GM18502 (cell line): ENCODE results near the gene DCAF15.
"Not testable (repeated sequence)": the region's sequence is repeated elsewhere in the genome, so short reads cannot be mapped to it uniquely, and the experiment has no call there.

Source experiments
- ATAC-seq: cut with Tn5 transposase; IDR thresholded peaks from one replicate; pipeline ENCODE4 v1.9.1; 2021; ENCODE audit warnings: mild to moderate bottlenecking; ENCODE audit not compliant: unreplicated experiment, poor library complexity

The DCAF15 gene

DNA sequence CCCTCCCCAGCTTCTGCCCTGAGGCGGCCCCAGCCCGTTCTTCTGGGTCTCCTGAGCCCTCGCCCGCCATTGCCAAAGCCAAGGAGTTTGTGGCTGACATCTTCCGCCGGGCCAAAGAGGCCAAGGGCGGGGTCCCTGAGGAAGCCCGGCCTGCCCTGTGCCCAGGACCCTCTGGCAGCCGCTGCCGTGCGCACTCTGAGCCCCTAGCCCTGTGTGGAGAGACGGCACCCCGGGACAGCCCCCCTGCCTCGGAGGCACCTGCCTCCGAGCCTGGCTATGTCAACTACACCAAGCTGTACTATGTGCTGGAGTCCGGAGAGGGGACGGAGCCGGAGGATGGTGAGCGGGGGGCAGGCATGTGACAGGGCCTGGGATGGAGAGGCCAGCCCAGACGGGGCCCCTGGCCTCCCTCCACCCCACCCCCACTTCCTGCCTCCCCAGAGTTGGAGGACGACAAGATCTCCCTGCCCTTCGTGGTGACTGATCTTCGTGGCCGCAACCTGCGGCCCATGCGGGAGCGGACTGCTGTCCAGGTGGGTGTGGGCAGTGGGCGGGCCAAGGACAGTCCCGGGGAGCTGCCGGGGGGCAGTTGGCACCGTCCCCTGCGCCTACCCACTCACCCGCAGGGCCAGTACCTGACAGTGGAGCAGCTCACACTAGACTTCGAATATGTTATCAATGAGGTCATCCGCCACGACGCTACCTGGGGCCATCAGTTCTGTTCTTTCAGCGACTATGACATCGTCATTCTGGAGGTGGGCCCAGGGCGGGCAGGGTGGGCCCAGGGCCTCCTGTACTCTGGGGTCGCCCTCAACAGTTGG is 7.0 kb downstream of the DCAF15 start:
- ATAC-seq, result no peak

- no peak for ATAC-seq
Observed at GRCh38 chr19:13959962-13960862, 7.9 kb downstream of the DCAF15 start.

- ATAC-seq, result no peak
Observed at GRCh38 chr19:13960863-13961784, 8.8 kb downstream of the DCAF15 start.

DNA sequence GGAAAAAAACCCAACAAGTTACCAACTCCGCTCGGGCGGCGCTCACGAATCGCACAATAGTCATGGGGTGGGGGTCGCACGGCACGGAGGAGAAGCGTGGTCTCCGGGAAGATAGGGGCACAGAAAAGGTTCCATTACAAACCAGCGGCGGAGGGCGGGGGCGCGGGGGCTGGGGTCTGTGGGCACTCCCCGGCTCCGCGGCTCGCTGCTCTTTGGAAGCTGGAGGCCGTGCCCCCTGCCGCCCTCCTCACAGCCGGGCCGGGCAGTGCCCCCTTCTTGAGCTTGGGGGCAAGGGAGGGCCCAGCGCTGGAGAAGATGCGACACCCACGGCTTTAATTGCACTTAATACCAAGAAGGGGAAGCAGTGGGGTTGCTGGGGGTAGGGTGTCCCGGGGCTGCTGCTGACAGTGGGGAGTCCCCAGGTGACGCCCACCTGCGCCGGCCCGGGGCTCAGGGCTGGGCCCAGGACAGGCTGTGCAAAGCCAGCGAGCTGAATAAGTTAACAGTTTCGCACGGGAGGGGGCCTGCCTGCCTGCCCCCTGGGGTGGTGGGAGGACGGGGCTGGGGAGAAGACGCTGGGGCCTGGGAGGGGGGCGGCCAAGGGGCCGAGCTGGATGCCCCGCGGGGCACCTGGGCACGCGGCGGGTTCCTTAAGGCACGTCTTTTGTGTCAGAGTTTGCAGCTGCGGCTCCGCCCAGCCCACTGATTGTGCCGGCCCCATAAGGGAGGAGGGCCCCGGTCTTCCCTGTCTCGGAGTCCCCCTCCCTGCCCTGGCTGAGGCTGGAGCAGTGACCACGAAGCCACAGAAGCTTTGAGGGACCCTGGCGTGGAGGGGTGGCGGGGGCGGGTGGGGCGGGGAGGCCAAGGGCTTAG is 9.8 kb downstream of the DCAF15 start:
- no peak for ATAC-seq

- ATAC-seq, result no peak
Observed at GRCh38 chr19:13962699-13963602, 10.6 kb downstream of the DCAF15 start.

DNA sequence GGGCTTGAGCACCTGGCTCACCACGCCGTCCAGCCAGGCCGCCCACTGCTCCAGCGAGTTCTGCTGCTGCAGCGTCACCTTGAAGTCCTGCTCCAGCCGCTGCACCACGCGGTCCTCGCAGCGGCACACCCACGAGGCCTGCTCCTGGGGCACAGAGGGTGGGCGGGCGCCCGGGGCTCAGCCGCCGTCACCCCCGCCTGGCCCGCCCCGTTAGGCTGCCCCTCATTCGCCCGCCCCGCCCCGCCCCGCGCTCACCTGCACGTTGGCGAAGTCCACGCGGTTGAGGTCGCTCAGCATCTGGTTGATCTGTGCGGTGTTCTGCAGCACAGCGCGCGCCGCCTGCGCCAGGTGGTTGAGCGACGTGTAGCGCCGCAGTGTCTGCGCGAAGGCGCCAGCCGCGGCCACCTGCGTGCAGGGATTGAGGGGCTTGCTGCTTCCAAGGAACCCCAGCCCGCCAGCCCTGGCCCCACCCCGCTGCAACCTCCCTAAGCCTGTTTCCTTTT is 11.3 kb downstream of the DCAF15 start:
- ATAC-seq, result no peak

- ATAC-seq, result no peak
Observed at GRCh38 chr19:13964776-13965175, 12.5 kb downstream of the DCAF15 start.

GRCh38 chr19:13965377-13965896 is 13.1 kb downstream of the DCAF15 start:
- ATAC-seq, result no peak

- no peak for ATAC-seq
Observed at GRCh38 chr19:13965926-13966683, 13.8 kb downstream of the DCAF15 start.

DNA sequence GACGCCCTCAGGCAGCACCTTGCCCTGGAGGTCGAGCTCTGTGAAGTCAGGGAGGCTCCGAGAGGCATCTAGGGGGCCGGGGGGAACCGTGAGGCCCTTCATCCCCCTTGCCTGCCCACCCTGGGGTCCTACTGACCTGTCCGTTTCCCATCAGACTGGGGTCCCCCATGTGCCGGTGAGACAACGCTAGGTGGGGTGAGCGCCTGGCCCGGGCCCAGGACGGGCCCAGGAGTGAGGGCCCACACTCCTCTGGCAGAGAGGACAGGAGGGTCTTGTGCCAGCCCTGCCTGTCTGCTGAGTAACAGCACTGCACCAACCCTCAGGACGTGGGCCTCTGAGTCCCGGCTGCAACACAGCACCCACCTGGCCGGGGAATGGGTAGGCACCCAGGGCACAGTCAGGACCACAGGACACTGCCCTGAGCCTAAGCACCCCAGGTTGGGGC is 14.4 kb downstream of the DCAF15 start:
- no peak for ATAC-seq

DNA sequence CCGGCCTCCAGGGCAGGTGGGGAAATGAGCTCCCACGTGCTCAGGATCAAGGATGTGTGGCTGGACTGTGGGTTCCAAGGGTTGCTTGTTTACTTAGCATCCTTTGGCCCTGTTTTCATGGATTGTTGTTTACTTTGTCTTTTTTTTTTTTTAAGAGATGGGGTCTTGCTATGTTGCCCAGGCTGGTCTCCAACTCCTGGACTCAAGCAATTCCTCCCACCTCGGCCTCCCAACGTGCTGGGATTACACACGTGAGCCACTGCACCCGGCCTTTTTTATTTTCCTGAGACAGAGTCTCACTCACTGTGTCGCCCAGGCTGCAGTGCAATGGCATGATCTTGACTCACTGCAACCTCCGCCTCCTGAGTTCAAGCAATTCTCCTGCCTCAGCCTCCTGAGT is 14.9 kb downstream of the DCAF15 start:
- not testable (repeated sequence) for ATAC-seq

- no peak for ATAC-seq
Observed at GRCh38 chr19:13968383-13968935, 16.1 kb downstream of the DCAF15 start.

GRCh38 chr19:13968999-13969398 is 16.7 kb downstream of the DCAF15 start:
- ATAC-seq, result no peak

GRCh38 chr19:13969897-13970296 is 17.6 kb downstream of the DCAF15 start:
- ATAC-seq, result no peak

DNA sequence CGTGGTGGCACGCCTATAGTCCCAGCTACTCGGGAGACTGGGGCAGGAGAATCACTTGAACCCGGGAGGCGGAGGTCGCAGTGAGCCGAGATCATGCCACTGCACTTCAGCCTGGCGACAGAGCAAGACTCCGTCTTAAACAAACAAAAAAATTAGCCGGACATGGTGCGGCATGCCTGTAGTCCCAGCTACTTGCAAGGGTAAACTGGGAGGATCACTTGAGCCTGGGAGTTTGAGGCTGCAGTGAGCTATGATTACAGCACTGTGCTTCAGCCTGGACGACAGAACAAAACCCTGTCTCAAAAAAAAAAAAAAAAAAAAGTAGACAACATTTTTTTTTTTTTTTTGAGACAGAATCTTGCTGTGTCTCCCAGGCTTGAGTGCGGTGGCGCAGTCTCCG is 19.6 kb downstream of the DCAF15 start:
- not testable (repeated sequence) for ATAC-seq

- no peak for ATAC-seq
Observed at GRCh38 chr19:13972368-13973155, 20.3 kb downstream of the DCAF15 start.
